ENCODE results near the gene GALNT15.

GRCh38 chr3:16231983-16232382, 57.5 kb downstream of the GALNT15 start:
- TF ChIP-seq POLR2A (IDR thresholded peaks at IDR 0.05) (no peak), CTCF (IDR thresholded peaks at IDR 0.05) (no peak)

Measured in tibial nerve (tissue), 3 donors.